Common myeloid progenitor, CD34-positive (primary cell): ENCODE measurements around the gene PPP6R3.

Experiments used
- CTCF ChIA-PET: fragments of 350-600 bp; sonication (Branson Sonifier 250); formaldehyde crosslinking; loops from one replicate; lab custom pipeline; 2021; ENCODE audit warnings: antibody characterized with exemption; lab: Charles Lee
- POLR2A ChIA-PET: fragments of 350-600 bp; sonication (Branson Sonifier 250); formaldehyde crosslinking; loops from one replicate; lab custom pipeline; 2021; ENCODE audit warnings: antibody characterized with exemption; lab: Charles Lee
- DNase-seq, 3 donors: peaks; one replicate each; pipeline versions ENCODE4 v3.0.0 to v3.0.0-alpha.2; 2013
- H3K27ac ChIP-seq, 2 experiments: 1 replicate in 1 of 2; 2 replicates in 1 of 2; pipeline ENCODE4 v1.7.0; 2013; ENCODE audit warnings: inconsistent platforms in 2 of 2, low read length in 2 of 2, mild to moderate bottlenecking in 2 of 2, low read depth in 1 of 2, moderate library complexity in 1 of 2; ENCODE audit not compliant: severe bottlenecking in 2 of 2, insufficient read depth in 1 of 2, poor library complexity in 1 of 2
- H3K27me3 ChIP-seq, 5 experiments: replicated peaks in 2 of 5; 1 replicate in 3 of 5; 2 replicates in 2 of 5; pipeline versions ENCODE4 v1.6.1 to v1.7.0; 2013; ENCODE audit warnings: low read length in 4 of 5, mild to moderate bottlenecking in 2 of 5, moderate library complexity in 2 of 5, inconsistent platforms in 1 of 5; ENCODE audit not compliant: insufficient read depth in 5 of 5, control insufficient read depth in 4 of 5
- H3K36me3 ChIP-seq, 4 experiments: 1 replicate in 2 of 4; 2 replicates in 2 of 4; pipeline versions ENCODE4 v1.6.1 to v1.7.0; 2013; ENCODE audit warnings: low read length in 3 of 4, control low read depth in 1 of 4, mild to moderate bottlenecking in 1 of 4; ENCODE audit not compliant: control insufficient read depth in 4 of 4, insufficient read depth in 4 of 4
- H3K4me1 ChIP-seq, 4 experiments: 1 replicate in 3 of 4; 2 replicates in 1 of 4; pipeline versions ENCODE4 v1.6.1 to v1.7.1; 2013; ENCODE audit warnings: low read length in 3 of 4, mild to moderate bottlenecking in 3 of 4, control low read depth in 1 of 4, inconsistent platforms in 1 of 4, moderate library complexity in 1 of 4; ENCODE audit not compliant: control insufficient read depth in 4 of 4, insufficient read depth in 4 of 4; ENCODE audit errors: control extremely low read depth in 1 of 4
- H3K4me3 ChIP-seq, 7 experiments: 1 replicate in 4 of 7; 2 replicates in 3 of 7; pipeline versions ENCODE4 v1.5.1 to v1.7.0; 2013; ENCODE audit warnings: mild to moderate bottlenecking in 7 of 7, low read length in 6 of 7, moderate library complexity in 6 of 7, inconsistent platforms in 2 of 7, low read depth in 2 of 7, control low read depth in 1 of 7; ENCODE audit not compliant: insufficient read depth in 4 of 7, control insufficient read depth in 1 of 7; ENCODE audit errors: extremely low read depth in 1 of 7
- H3K9me3 ChIP-seq, 5 experiments: 1 replicate in 4 of 5; 2 replicates in 1 of 5; pipeline versions ENCODE4 v1.6.1 to v1.7.1; 2013; ENCODE audit warnings: low read length in 4 of 5, mild to moderate bottlenecking in 2 of 5, inconsistent platforms in 1 of 5, low read depth in 1 of 5, moderate library complexity in 1 of 5; ENCODE audit not compliant: control insufficient read depth in 4 of 5, insufficient read depth in 2 of 5; ENCODE audit errors: control extremely low read depth in 1 of 5
- WGBS: methylation state at CpG from one replicate; pipeline ENCODE4 v1.1.5; 2013; ENCODE audit not compliant: insufficient coverage; 5-methylcytosine and 5-hydroxymethylcytosine counted together

Gene PPP6R3

DNA sequence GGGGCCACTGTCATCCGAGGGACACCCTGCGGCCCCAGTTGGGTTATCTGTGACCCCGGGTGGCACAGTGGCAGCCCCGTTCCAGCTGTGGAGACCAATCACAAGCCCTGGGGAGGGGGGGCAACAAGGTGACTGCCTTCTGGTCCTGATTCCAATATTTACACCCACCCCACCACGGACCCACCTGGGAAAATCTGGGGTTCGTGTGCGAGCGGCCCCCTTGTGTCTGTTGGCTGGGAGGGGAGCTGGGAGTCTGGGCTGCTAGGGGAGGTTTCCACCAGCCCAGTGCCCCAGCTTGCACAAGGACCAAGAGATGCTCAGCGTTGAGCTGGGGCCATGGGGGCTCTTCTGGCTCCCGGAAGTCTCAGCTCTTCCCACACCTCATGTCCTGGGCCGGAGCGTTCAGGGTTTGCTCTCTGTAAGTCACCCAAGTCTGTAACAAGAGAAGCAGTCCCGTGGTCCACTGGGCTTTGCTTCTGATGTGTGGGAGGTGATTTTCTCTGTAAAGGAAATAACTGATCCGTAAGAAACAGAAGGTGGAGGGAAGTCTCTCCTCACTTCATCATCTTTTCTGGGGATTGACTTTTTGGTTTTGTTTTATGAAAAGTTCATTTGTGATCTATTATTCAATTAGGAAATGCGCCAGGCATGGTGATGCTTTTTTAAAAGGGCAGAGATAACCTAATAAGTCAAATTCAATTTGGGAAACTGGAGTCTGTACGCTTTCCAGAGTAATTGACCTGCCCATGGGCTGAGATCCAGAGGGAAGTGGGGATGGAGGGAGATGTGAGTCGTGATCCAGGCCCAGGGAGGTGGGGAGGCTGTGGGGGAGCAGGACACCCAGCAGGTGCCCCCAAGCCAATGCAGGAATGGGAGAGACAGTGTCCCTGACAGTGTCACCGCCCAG, 201.4 kb downstream of the PPP6R3 start:
- ChIA-PET CTCF (interaction anchor here (0.6 kb wide), 1 partner anchor 483 kb away, joined by 3 read pairs; no protein-coding TSS in a partner anchor), POLR2A (no interaction called here)
- 96% methylated on average over 4 of the region's 18 CpGs for WGBS
- H3K27ac ChIP-seq = no peak overlapping the region
- no peaks in the 10 kb centered on the region for H3K36me3 ChIP-seq
- peaks cover 0 to 3% (median 0%) of the 10 kb centered on the region in 5 experiments for H3K9me3 ChIP-seq
- peaks cover 0 to 1% (median 0%) of the 10 kb centered on the region in 4 experiments for H3K4me1 ChIP-seq
- H3K4me3 ChIP-seq = no peak overlapping the region
- peaks cover 0 to 3% (median 0%) of the 10 kb centered on the region in 5 experiments for H3K27me3 ChIP-seq
- no peak for DNase-seq

DNA sequence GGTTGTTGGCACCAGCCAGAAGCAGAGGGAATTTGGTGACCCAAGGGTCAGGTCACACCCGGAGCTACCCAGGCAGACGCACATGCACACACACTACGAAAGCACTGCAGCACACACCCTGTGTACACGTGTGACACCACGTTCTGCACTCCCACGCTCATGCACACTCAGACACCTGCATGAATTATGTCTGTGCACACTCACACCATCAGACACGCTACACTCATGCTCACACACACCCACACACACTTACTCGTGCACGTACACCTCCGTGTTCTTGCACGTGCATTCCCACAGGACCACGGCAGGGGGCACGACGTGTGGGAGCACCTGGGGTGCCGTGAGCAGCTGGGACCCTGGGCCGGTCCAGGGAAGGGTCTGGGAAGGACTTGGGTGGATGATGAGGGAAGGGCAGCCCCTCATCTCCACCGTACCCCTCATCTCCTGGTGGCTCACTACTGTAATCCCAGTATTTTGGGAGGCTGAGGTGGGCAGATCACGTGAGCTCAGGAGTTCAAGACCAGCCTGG, 203.0 kb downstream of the PPP6R3 start:
- WGBS = 96% methylated on average over 16 of the region's 18 CpGs
- ChIA-PET CTCF (no interaction called here), POLR2A (no interaction called here)
- no peak overlapping the region for H3K27ac ChIP-seq
- H3K9me3 ChIP-seq = peaks cover 0 to 3% (median 0%) of the 10 kb centered on the region in 5 experiments
- H3K36me3 ChIP-seq = no peaks in the 10 kb centered on the region
- no peak overlapping the region for H3K4me3 ChIP-seq
- H3K4me1 ChIP-seq = peaks cover 0 to 1% (median 0%) of the 10 kb centered on the region in 4 experiments
- peaks cover 0 to 3% (median 0%) of the 10 kb centered on the region in 5 experiments for H3K27me3 ChIP-seq
- DNase-seq = no peak

DNA sequence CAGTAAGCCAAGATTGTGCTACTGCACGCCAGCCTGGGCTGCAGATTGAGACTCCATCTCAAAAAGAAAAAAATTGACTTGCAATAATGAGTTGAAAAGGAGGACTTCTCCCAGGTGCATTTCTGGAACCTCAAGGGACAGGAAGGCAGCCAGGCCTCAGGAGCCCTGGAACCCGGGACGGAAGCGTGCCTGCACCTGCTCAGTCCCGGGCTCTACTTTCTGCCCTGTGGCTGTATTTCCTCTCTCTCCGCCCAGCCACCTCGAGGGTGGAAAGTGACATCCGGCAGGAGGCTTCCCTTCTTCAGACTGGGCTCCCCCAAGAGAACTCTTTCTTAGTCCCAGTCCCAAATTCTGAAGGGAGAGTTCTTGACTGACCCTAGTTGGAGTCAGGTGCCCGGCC, 203.6 kb downstream of the PPP6R3 start:
- CTCF ChIA-PET = no interaction called here
- Histone ChIP-seq H3K36me3 (no peaks in the 10 kb centered on the region), H3K27me3 (peaks cover 0 to 3% (median 0%) of the 10 kb centered on the region in 5 experiments), H3K9me3 (peaks cover 0 to 3% (median 0%) of the 10 kb centered on the region in 5 experiments), H3K27ac (no peak overlapping the region), H3K4me1 (peaks cover 0 to 1% (median 0%) of the 10 kb centered on the region in 4 experiments), H3K4me3 (no peak overlapping the region)
- DNase-seq = no peak
- POLR2A ChIA-PET = no interaction called here
- 91% methylated on average over 7 of the region's 9 CpGs for WGBS

DNA sequence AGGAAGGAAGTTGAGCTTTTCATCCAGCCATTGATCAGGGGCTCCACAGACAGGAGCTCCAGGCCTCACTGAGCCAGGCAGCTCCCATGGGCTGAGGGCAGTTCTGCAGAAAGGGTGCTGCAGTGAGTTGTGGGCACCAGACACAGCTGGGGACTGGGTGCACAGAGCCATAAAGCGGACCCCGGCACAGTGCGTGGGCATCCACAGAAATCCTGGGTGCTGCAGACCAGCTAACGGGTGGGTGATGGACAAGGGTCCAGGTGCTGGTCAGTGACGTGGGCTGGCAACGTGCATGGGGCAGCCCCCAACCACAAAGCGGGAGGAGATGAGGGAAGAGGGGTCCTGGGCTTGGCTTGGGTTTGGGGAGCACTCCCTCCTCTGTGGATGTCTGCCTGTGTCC, 204.4 kb downstream of the PPP6R3 start:
- WGBS = 98% methylated on average over 7 of the region's 7 CpGs
- Histone ChIP-seq H3K9me3 (peaks cover 0 to 3% (median 0%) of the 10 kb centered on the region in 5 experiments), H3K27ac (no peak overlapping the region), H3K4me3 (no peak overlapping the region), H3K36me3 (no peaks in the 10 kb centered on the region), H3K4me1 (no peaks in the 10 kb centered on the region), H3K27me3 (peaks cover 0 to 3% (median 0%) of the 10 kb centered on the region in 5 experiments)
- ChIA-PET CTCF (no interaction called here), POLR2A (no interaction called here)
- no peak for DNase-seq
